ENCODE measurements around the gene PDE7B.

- TF ChIP-seq CTCF (IDR thresholded peaks at IDR 0.05), result no peak
- no peak for TF ChIP-seq POLR2A (IDR thresholded peaks at IDR 0.05)
Observed at GRCh38 chr6:135920689-135921088, 69.2 kb downstream of the PDE7B start.

Measured in Peyer's patch (tissue), 4 donors.